UCSD-AML1 (cell line): Measurements from ENCODE around the gene SCYL2.

ENCODE experiments used
- DNase-seq: peaks from one replicate; lab custom pipeline; 2025; ENCODE audit not compliant: unreplicated experiment; lab: John Stamatoyannopoulos, UW

Gene SCYL2

DNA sequence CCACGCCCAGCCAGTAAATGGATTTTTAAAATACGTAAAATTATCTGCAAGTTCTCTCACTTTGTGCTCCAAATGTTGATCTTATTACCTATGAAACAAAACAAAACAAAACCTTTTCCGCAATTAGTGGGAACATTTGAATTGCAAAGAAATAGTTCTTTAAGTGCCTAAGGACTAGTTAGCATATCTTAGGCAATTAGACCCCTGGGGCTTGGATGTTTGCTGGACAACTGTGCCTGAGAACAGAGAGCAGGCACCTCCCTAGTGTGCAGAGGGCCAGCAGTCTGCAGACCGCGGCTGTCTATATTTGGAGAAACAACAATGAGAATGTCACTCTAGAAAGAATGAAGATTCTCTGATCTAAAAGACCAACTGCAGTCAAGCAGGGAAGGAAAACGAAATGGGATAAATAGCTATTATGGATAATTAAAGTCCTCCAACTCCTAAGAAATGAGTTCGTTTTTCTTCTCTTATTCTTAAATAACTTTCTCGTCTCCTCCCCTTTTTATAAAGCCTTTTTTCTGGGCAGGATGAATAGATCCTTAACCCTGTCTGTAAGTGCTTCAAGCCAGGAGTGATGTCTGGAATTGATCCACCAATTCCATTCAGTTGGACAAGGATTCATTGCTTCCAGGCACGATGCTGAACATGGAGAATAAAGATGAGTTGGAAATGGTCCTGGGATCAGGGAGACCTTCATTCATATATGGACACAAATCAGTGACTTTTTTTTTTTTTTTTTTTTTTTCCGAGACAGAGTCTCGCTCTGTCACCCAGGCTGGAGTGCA, 106.1 kb downstream of the SCYL2 start:
- no peak for DNase-seq

- DNase-seq: no peak
Observed at GRCh38 chr12:100375038-100375735, 108.2 kb downstream of the SCYL2 start.

- DNase-seq: no peak
Observed at GRCh38 chr12:100376161-100376560, 109.2 kb downstream of the SCYL2 start.

- no peak for DNase-seq
Observed at GRCh38 chr12:100381379-100381778, 114.4 kb downstream of the SCYL2 start.

DNA sequence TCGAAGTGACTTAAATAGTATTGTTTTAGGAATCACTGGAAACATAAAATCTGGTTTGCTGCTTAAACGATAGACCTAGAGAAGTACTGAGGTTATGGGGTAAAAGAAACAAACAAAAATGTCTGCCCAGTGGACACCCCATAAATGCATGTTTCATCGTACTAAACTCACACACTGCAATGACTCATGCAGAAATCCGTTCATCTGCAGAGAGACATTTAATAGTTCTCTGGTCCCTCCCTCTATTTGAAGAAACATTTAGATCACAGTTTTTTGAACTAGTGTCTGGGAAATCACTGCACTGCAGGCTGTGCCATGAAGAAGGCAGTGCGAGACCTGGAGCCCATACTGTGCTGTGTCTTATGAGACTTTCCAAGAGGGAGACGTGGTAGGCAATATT, 115.4 kb downstream of the SCYL2 start:
- no peak for DNase-seq

- DNase-seq: no peak
Observed at GRCh38 chr12:100383586-100384558, 116.9 kb downstream of the SCYL2 start.

- DNase-seq: no peak
Observed at GRCh38 chr12:100384559-100384935, 117.6 kb downstream of the SCYL2 start.

DNA sequence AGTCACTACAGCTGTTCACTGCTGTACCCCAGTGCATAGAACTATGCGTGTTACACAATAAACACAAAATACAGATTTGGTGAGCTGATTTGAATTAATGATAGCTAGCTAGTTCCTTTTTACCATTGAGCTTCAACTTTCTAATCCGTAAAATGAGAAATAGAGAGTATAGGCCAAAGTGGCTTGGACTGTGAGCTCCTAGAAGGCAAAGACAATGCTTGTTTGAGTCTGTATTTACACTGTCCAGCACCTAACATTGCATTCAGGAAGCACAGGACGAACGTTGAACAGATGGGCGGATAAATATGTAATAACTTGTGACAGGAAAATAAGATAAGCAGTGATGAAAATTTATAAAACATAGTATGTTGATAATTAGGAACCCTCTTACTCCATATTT, 121.4 kb downstream of the SCYL2 start:
- DNase-seq: no peak
